Activated CD4-positive, CD25-positive, alpha-beta regulatory T cell treated with anti-CD3 and anti-CD28 coated beads, Interleukin-2, amount 50 U/mL, for 24 hours (primary cell): ENCODE measurements around the gene GSE1.
A peak's percentile ranks its signal among the peaks of the same experiment; 100 is the strongest.

Experiments
- ATAC-seq, 2 donors: fragments of 150-1000 bp; cut with Tn5 transposase; one replicate each; pipeline ENCODE4 v1.10.0; 2021; ENCODE audit warnings: mild to moderate bottlenecking in 1 of 2, moderate library complexity in 1 of 2

GSE1 gene

DNA sequence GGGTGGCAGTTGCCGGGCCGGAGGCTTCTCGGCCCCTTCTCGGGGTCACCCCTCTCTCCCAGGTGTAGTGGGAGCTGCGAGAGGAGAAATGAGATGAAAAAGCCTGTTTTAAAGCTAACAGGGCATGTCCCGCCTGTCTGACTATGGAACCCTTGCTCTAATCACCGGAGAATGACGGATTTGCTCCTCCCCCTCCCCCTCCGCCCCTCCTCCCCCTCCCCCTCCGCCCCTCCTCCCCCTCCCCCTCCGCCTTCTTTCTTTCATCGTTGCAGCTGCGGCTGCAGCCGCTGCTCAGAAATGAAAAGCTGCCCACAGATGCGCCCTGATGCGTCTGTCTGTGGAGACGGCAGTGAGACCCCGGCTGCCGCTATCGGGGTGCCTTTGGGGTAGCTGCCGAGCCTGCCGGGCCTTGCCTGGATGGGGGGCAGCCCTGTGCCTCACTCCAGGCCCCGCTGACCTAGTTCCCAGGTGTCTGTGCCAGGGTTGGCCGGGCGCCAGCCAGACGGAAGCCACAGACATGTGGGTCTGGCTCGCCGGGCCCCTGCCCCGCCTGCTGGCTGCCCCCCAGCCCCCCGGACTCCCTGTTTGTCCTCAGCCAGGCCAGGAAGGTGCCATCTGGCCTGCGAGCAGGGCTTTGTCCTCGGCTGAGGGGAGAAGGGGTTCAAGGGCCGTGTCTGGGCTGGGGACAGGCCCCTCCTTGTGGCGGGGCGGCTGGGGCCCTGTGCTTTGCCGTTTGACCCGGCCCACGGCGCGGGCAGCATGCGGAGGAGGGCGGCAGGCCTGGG, 37.9 kb downstream of the GSE1 start:
- ATAC-seq, result no peak

- ATAC-seq, result no peak
Observed at GRCh38 chr16:85651629-85652430, 38.7 kb downstream of the GSE1 start.

DNA sequence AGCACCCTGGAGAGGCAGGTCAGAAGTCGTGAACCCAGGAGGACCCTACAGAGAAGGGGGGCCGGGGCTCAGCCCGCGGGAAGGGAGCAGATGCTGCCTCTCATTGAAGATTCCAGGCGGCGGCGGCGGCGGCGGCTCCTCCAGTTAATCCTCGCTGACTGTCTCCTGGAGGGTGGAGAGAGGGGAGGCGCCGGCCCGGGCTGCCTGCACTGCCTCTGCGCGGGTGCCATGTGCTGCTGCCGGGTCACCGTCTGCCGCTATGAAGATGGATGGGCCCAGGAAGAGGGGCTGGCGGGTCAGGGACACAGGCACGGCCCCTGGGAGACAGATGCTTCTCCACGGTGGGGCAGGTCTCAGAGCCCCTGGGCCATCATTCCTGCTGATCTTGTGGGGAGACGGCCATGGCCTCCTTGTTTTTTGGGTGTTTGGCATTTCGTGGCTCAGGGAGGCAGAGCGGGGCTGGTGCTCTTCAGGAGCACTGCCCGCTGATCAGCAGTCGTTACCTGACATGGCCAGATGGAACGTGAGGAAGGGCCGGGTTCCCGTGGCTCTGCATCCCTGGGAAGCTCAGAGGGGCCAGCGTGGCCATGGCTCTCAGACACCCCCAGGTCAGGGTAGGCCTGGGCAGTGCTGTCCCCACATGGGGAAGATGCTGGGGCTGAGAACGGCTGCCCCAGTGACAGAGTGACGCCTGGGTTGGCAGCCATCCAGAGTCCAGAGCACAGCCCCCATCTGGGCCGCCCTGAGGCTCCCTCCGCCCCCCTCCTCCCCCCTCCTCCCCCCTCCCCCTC, 39.5 kb downstream of the GSE1 start:
- no peak for ATAC-seq

DNA sequence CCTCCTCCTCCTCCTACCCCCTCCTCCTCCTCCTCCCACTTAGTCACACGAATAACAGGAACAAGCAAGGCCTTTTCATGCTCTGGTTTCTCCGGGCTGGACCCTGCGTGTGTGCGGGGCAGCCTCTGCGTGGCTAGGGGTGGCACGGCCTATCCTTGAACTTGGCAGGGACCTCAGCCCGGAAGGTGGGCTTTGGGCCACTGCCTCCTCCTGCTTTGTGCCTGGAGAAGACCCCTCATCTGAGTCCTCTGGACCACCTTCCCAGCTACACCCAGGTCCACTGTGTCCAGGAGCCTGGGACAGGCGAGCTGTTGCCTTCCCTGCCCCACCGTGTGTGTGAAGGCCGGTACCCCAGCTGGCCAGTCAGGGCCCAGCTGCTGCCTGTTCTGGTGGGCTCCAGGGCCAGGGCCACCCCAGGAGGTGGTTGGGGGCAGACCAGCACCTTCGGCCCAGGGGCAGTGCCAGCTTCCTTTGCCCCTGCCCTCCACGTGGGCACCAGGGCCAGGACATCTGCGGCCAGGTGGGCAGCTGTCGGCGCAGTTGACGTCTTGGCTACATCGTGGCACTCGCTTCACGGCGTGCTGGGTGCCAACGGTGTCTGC, 40.3 kb downstream of the GSE1 start:
- ATAC-seq, result no peak

- ATAC-seq, result no peak
Observed at GRCh38 chr16:85654251-85655095, 41.4 kb downstream of the GSE1 start.

DNA sequence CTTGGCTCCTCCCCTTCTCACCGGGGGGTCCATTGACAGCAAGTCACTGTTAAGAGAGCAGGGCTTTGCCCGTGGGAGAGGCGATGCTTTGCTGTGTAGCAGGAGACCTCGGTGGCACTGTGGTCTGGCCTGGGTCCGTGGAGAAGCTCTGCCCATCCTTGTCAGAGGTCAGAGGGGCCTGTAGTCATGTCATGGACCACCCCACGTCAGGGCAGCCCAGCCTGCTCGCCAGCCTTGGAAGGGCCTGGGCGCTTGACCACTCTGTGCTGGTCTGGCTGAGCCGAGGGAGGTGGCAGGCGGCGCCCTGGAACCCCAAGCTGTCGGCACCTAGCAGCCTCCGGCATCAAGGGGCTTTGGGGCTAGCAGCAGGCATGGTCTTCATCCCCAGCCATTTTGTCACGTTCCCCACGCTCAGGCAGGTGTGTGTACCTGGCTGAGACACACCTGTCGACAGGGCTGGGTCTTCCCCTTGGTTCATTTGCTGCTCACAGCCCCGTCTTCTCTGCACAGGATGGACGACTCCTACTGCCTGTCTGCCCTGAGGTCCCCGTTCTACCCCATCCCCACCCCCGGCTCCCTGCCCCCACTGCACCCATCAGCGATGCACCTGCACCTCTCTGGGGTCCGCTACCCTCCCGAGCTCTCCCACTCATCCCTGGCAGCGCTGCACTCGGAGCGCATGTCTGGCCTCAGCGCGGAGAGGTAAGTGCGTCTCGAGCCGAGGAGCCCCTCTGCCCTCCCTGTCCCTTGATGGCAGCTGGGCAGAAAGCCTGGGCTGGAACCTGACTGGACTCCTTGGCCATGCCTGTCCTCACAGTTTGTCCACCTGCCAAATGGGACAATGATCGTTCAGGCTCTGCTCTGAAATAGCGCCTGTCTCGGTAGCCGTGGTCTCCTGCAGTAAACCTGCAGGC, 42.4 kb downstream of the GSE1 start:
- ATAC-seq, result no peak

DNA sequence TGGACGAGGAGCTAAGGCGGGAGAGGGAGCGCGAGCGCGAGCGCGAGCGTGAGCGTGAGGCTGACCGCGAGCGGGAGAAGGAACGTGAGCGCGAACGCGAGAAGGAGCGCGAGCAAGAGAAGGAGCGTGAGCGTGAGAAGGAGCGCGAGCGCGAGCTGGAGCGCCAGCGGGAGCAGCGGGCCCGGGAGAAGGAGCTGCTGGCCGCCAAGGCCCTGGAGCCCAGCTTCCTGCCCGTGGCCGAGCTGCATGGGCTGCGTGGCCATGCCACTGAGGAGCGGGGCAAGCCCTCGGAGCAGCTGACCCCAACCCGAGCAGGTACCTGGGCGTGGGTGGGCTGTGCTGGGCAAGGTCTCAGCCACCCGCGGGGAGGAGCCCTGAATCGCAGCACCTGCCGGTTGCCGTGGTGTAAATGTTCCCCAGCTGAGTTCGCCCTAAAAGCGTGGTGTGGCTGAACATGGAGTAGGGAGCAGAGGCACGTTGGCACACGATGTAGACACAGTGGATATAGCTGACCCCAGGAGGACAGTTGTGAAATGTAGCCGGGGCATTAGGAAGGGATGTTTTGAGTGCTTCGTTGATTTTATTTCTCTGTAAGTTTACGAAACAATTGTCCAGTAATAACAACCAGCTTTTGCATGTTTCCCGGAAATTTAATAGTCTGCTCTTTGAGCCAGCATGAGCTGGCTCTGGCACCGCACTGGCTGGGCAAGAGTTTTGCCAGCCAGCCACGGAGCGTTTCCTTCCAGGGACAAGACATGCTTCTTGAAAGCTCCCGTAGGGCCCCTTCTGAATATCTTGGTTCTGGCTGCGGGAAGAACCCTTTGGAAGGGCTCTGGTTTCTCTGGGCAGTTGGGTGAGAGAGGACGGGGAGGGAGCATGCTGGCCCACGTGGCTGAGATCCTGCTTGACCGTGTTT, 43.5 kb downstream of the GSE1 start:
- no peak for ATAC-seq

- no peak for ATAC-seq
Observed at GRCh38 chr16:85657267-85657650, 44.1 kb downstream of the GSE1 start.

GRCh38 chr16:85657996-85658395, 44.9 kb downstream of the GSE1 start:
- no peak for ATAC-seq

DNA sequence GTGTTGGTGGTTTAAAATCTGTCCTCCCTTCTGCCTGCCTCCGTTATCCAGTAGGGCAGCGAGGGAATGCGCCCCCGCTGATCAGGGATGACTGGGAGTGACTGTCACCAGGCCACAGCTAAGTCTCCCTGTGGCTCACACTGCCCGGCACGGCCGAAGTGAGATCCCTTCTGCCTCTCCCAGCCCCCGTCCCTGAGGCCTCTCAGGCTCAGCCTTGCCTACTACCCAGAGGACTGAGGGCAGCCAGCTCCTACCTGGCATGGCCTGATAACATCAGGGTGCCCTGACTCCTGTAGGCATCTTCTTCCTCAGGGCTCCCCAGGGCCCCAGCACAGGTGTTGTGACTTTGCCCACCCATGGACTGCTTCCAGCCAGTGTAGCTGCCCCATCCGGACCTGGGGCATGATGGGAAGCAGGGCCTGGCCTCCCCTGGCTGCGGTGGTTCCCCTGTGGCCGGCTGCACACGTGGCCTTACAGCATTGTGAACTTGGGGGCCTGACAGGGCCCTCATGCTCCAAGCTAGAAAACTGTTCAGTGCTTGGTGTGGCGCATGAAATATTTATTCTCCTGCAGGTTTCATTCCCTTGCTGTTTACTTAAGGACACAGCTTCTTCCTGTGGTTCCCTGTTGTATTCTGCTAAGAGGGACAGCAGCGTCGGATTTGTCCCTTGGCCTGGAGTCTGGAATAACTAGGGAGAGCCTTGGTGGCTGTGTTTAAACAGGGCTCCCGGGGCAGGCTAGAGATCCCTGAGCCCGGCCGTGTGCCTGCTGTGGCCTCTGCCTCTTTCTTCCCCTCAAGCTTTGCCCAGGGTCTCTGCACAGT, 45.6 kb downstream of the GSE1 start:
- ATAC-seq, result no peak

DNA sequence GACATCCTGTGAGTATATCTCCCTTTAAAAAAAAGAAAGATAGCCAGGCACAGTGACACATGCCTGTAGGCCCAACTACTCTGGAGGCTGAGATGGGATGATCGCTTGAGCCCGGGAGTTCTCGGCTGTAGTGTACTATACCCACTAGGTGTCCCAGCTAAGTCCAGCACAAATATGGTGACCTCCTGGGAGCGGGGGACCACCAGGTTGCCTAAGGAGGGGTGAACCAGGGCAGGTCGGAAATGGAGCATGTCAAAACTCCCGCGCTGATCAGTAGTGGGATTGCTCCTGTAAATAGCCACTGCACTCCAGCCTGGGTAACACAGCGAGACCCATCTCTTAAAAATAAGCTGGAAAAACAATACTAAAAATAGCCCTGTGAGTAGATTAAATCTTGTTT, 46.2 kb downstream of the GSE1 start:
- ATAC-seq, result no peak

- peak; percentile 36 to 60 for ATAC-seq
Observed at GRCh38 chr16:85659805-85660511, 46.8 kb downstream of the GSE1 start.

- no peak for ATAC-seq
Observed at GRCh38 chr16:85660843-85661739, 48.0 kb downstream of the GSE1 start.

- ATAC-seq, result no peak
Observed at GRCh38 chr16:85661740-85662481, 48.8 kb downstream of the GSE1 start.

DNA sequence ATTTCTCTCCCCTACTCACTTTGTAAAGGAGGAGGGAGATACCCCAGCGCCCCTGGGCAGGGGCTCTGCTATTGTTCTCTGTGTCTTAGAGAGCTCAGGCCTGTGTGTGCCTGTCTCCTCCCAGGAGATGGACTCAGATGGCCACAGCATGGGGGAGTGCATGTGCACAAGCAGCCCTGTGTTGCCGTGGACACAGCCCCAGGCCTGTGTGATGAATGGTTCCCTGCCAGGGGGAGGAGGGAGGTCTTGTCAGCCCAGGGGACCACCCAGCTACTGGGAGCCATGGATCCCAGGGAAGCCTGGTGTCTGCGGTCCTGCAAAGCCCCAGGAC, 49.3 kb downstream of the GSE1 start:
- no peak for ATAC-seq
